Natural killer cell (primary cell): Measurements from ENCODE around the gene KXD1. TPM values are rescaled to one million over a fixed set of nuclear protein-coding genes. Genes with fewer than 3 reads are reported as not detected.
A peak's percentile ranks its signal among the peaks of the same experiment; 100 is the strongest.
"Not testable (repeated sequence)": the region's sequence is repeated elsewhere in the genome, so short reads cannot be mapped to it uniquely, and the experiment has no call there.

Experiments used
- ATAC-seq, 3 donors: fragments of 150-1000 bp in 2 of 3; fragments of 200-7000 bp in 1 of 3; cut with Tn5 transposase; 1 replicate in 1 of 3; 2 replicates in 2 of 3; pipeline ENCODE4 v1.10.0; 2021; ENCODE audit warnings: mild to moderate bottlenecking in 2 of 3, moderate library complexity in 2 of 3
- DNase-seq, 2 donors: peaks; one replicate each; pipeline versions ENCODE4 v3.0.0 to v3.0.0-alpha.2; 2013 to 2021; ENCODE audit warnings: mixed read lengths in 1 of 2
- H3K27ac ChIP-seq: one replicate; pipeline ENCODE4 v1.5.1; 2013; ENCODE audit warnings: mild to moderate bottlenecking, low read length
- H3K27me3 ChIP-seq: one replicate; pipeline ENCODE4 v1.6.1; 2013; ENCODE audit warnings: low read length; ENCODE audit not compliant: control insufficient read depth, insufficient read depth
- H3K36me3 ChIP-seq: one replicate; pipeline ENCODE4 v1.6.1; 2013; ENCODE audit warnings: low read length; ENCODE audit not compliant: control insufficient read depth, insufficient read depth
- H3K4me1 ChIP-seq: one replicate; pipeline ENCODE4 v1.6.1; 2013; ENCODE audit warnings: low read length; ENCODE audit not compliant: control insufficient read depth, insufficient read depth
- H3K4me3 ChIP-seq: one replicate; pipeline ENCODE4 v1.5.1; 2013; ENCODE audit warnings: low read length
- H3K9me3 ChIP-seq: one replicate; pipeline ENCODE4 v1.6.1; 2013; ENCODE audit warnings: low read length; ENCODE audit not compliant: control insufficient read depth, insufficient read depth
- H3K27ac Mint-ChIP-seq, 2 donors: one replicate each; pipeline ENCODE4 v1.8.0; 2022; ENCODE audit warnings: mild to moderate bottlenecking in 2 of 2, mixed read lengths in 2 of 2, moderate library complexity in 1 of 2
- H3K27me3 Mint-ChIP-seq, 2 donors: one replicate each; pipeline ENCODE4 v1.8.0; 2022; ENCODE audit warnings: low read depth in 2 of 2, mixed read lengths in 2 of 2
- H3K36me3 Mint-ChIP-seq: one replicate; pipeline ENCODE4 v1.8.0; 2022; ENCODE audit warnings: mixed read lengths
- H3K4me1 Mint-ChIP-seq, 2 donors: one replicate each; pipeline ENCODE4 v1.8.0; 2022; ENCODE audit warnings: mixed read lengths in 2 of 2
- H3K4me3 Mint-ChIP-seq: one replicate; pipeline ENCODE4 v1.8.0; 2022; ENCODE audit warnings: mild to moderate bottlenecking, moderate library complexity, mixed read lengths
- H3K9me3 Mint-ChIP-seq, 2 donors: one replicate each; pipeline ENCODE4 v1.8.0; 2022; ENCODE audit warnings: mixed read lengths in 2 of 2
- WGBS: methylation state at CpG from one replicate; pipeline ENCODE4 v1.1.7; 2013; ENCODE audit warnings: missing lambda C conversion rate; ENCODE audit not compliant: insufficient coverage; 5-methylcytosine and 5-hydroxymethylcytosine counted together
- intact Hi-C: fragments of 100-400 bp; cut with micrococcal nuclease; formaldehyde crosslinking; loops from one replicate; pipeline ENCODE4 v1.14.2; 2022
- total RNA-seq, 4 donors: library from RNA; stranded (reverse); fragments of 120-200 nt in 1 of 4; gene quantifications; one replicate each; pipeline versions ENCODE4 v1.2.3 to v1.2.4, GENCODE V29; 2013 to 2022
- TF ChIP-seq, protein P1 (sequence below): fragments of 200-600 bp; IDR thresholded peaks from one replicate; pipeline ENCODE4 v1.8.0; 2022; ENCODE audit warnings: antibody characterized with exemption

The KXD1 gene
- total RNA-seq, 3 donors from 2014 or later (not counting 1 experiment from before 2014, with no cell fraction given), result 83.2 to 88.8 (median 86.9) TPM

DNA sequence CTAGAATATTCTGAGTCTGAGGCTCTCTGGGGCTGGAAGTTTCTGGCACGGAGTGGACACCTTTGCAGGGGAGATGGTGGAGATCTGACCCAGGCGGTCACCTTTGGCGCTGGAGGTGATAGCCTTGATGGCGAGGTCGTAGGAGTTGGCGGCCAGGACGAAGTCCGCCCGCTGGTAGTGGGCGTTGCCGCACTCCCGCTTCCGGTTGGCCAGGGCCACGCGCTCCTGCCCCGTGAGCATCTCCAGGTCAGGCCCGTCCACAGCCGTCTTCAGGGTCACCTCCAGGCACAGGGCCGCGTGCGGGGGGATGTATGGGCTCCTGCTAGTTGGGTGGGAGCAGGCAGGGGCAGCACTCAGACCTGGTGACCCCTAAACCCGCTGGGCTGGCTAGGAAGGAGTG lies 19.6 kb upstream of the KXD1 start:
- H3K27ac Mint-ChIP-seq, result no peak overlapping the region
- no peak overlapping the region for H3K27ac ChIP-seq
- DNase-seq, result no peak
- WGBS, result 98% methylated on average over 22 of the region's 22 CpGs
- H3K4me1 ChIP-seq, result peaks cover 11% of the 10 kb centered on the region
- intact Hi-C loops, result no loop called here
- peaks cover 37% of the 10 kb centered on the region for H3K36me3 ChIP-seq
- ATAC-seq, result no peak
- peaks cover 7 to 17% of the 10 kb centered on the region in 2 donors for H3K4me1 Mint-ChIP-seq
- H3K4me3 Mint-ChIP-seq, result no peak overlapping the region
- no peaks in the 10 kb centered on the region for H3K27me3 ChIP-seq
- no peaks in the 10 kb centered on the region for H3K27me3 Mint-ChIP-seq
- no peaks in the 10 kb centered on the region for H3K9me3 ChIP-seq
- no peaks in the 10 kb centered on the region for H3K36me3 Mint-ChIP-seq
- H3K9me3 Mint-ChIP-seq, result no peaks in the 10 kb centered on the region
- H3K4me3 ChIP-seq, result no peak overlapping the region
- TF ChIP-seq, protein P1, sequence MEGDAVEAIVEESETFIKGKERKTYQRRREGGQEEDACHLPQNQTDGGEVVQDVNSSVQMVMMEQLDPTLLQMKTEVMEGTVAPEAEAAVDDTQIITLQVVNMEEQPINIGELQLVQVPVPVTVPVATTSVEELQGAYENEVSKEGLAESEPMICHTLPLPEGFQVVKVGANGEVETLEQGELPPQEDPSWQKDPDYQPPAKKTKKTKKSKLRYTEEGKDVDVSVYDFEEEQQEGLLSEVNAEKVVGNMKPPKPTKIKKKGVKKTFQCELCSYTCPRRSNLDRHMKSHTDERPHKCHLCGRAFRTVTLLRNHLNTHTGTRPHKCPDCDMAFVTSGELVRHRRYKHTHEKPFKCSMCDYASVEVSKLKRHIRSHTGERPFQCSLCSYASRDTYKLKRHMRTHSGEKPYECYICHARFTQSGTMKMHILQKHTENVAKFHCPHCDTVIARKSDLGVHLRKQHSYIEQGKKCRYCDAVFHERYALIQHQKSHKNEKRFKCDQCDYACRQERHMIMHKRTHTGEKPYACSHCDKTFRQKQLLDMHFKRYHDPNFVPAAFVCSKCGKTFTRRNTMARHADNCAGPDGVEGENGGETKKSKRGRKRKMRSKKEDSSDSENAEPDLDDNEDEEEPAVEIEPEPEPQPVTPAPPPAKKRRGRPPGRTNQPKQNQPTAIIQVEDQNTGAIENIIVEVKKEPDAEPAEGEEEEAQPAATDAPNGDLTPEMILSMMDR, result no peak

DNA sequence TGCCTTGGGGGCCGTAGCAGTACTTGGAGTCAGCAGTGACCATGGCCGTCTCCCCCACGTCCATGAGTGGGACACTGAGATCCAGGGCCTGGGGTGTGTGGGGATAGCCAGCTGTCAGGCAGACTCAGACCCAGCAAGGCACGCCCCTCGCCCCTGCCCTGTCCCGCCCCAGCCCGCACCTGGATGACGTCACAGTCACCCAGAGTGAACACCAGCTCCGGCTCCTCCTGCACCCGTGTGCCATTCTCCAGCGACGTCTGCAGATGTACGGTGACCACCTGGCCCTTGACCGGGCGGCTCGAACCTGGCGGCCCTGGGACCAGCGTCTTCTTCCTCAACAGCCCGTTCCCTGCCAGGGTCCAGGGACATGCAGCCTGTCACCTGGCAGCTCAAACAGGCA lies 18.3 kb upstream of the KXD1 start:
- H3K27ac Mint-ChIP-seq, result no peak overlapping the region
- H3K27ac ChIP-seq, result no peak overlapping the region
- no peaks in the 10 kb centered on the region for H3K9me3 ChIP-seq
- TF ChIP-seq, protein P1, result no peak
- intact Hi-C loops, result no loop called here
- H3K4me3 ChIP-seq, result no peak overlapping the region
- H3K36me3 ChIP-seq, result peaks cover 33% of the 10 kb centered on the region
- H3K27me3 ChIP-seq, result no peaks in the 10 kb centered on the region
- H3K4me1 ChIP-seq, result peaks cover 19% of the 10 kb centered on the region
- WGBS, result 98% methylated on average over 19 of the region's 19 CpGs
- DNase-seq, result no peak
- H3K4me1 Mint-ChIP-seq, result peaks cover 14 to 25% of the 10 kb centered on the region in 2 donors
- no peaks in the 10 kb centered on the region for H3K36me3 Mint-ChIP-seq
- H3K9me3 Mint-ChIP-seq, result no peaks in the 10 kb centered on the region
- H3K27me3 Mint-ChIP-seq, result no peaks in the 10 kb centered on the region
- ATAC-seq, result no peak
- no peak overlapping the region for H3K4me3 Mint-ChIP-seq

DNA sequence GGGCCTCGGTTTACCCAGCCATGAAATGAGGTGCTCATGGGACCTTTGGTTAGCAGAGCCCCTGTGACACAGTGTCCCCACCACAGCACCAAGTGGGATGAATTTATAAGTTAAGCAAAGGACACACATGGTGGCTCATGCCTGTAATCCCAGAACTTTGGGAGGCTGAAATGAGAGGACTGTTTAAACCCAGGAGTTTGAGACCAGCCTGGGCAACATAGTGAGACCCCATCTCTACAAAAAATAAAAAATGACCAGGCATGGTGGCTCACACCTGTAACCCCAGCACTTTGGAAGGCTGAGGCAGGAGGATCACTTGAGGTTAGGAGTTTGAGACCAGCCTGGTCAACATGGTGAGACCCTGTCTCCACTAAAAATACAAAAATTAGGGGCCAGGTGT lies 17.5 kb upstream of the KXD1 start:
- H3K27ac Mint-ChIP-seq, H3K9me3 Mint-ChIP-seq, H3K9me3 ChIP-seq, DNase-seq, H3K27me3 ChIP-seq, H3K27me3 Mint-ChIP-seq, H3K4me3 Mint-ChIP-seq, ATAC-seq, H3K36me3 Mint-ChIP-seq, intact Hi-C loops, H3K27ac ChIP-seq, H3K4me3 ChIP-seq: not testable (repeated sequence)
- peaks cover 14 to 26% of the 10 kb centered on the region in 2 donors for H3K4me1 Mint-ChIP-seq
- peaks cover 32% of the 10 kb centered on the region for H3K36me3 ChIP-seq
- 94% methylated on average over 1 of the region's 1 CpG for WGBS
- peaks cover 22% of the 10 kb centered on the region for H3K4me1 ChIP-seq

DNA sequence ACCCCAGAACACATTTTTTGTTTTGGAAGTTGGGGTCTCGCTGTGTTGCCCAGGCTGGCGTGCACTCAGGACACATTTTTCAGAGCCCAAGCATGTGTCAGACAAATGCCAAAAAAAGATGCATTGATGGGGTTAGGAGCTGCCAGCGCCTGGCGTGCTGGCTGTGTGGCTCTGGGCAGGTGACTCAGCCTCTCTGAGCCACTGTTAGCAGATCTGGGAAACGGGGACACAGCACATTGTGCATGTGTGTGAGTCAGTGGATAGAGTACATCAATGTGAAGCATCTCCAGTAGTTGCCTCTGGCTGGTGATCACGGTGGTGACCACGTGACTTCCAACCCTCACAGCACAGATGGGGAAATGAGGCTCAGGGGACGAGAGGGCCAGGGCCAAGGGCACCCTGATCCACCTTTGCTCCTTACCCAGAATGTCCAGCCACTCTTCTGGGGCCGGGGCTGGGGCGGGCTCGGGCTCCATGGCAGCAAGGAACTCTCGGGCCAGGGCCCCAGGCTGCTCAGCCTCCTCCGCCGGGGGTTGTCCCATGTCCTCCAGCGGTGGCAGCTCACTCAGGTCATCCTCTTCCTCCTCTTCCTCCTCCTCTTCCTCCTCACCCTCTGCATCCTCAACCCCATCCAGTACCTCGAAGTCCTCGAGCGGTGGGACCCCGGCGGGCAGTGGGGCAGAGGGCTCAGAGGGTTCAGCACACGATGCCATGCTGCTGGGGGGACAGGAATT lies 16.2 kb upstream of the KXD1 start:
- H3K4me3 Mint-ChIP-seq, result peak overlapping the region; percentile 50
- no peaks in the 10 kb centered on the region for H3K27me3 Mint-ChIP-seq
- peak overlapping the region; percentile 85 to 95 for H3K27ac Mint-ChIP-seq
- H3K27ac ChIP-seq, result no peak overlapping the region
- no peaks in the 10 kb centered on the region for H3K36me3 Mint-ChIP-seq
- WGBS, result 93% methylated on average over 21 of the region's 21 CpGs
- peaks cover 22% of the 10 kb centered on the region for H3K4me1 ChIP-seq
- no peak overlapping the region for H3K4me3 ChIP-seq
- intact Hi-C loops, result no loop called here
- H3K27me3 ChIP-seq, result no peaks in the 10 kb centered on the region
- H3K9me3 ChIP-seq, result no peaks in the 10 kb centered on the region
- TF ChIP-seq, protein P1, result no peak
- H3K9me3 Mint-ChIP-seq, result no peaks in the 10 kb centered on the region
- H3K4me1 Mint-ChIP-seq, result peaks cover 14 to 25% of the 10 kb centered on the region in 2 donors
- ATAC-seq, result no peak
- DNase-seq, result no peak
- H3K36me3 ChIP-seq, result peaks cover 25% of the 10 kb centered on the region
